Measurements from ENCODE around the gene ATP6V1G2. TPM values are rescaled to one million over a fixed set of nuclear protein-coding genes. Genes with fewer than 3 reads are reported as not detected.

ATP6V1G2 gene
- total and polyA plus RNA-seq, 8 donors: 0.16 to 2.1 (median 0.50) TPM

Other genes starting within 250 kb of the ATP6V1G2 start
Only the 30 nearest of the 31 such genes appear.
- 1,000 to 10,000 TPM in 1 of 6 donors, 100 to 1,000 TPM in 5; 141 to 1,089 (median 229) TPM for gene HLA-B, start 189.4 kb downstream of the ATP6V1G2 start, total RNA-seq
- gene HLA-B, start 189.4 kb downstream of the ATP6V1G2 start, polyA plus RNA-seq: 100 to 1,000 TPM; 269 to 373 TPM
- gene MICA, start 143.0 kb downstream of the ATP6V1G2 start, total RNA-seq: 10 to 100 TPM in 1 of 6 donors, 1 to 10 TPM in 5; 4.8 to 15.8 (median 5.7) TPM
- gene MICA, start 143.0 kb downstream of the ATP6V1G2 start, polyA plus RNA-seq: 10 to 100 TPM; 13.6 to 22.6 TPM
- gene MICB, start 48.5 kb downstream of the ATP6V1G2 start, total RNA-seq: 1 to 10 TPM in 2 of 6 donors, under 1 TPM in 4; 0.24 to 1.7 (median 0.51) TPM
- under 1 TPM; 0.23 to 0.76 TPM for gene MICB, start 48.5 kb downstream of the ATP6V1G2 start, polyA plus RNA-seq
- not detected for gene MCCD1, start 17.6 kb downstream of the ATP6V1G2 start, total RNA-seq
- gene MCCD1, start 17.6 kb downstream of the ATP6V1G2 start, polyA plus RNA-seq: not detected
- gene DDX39B, start 4.6 kb downstream of the ATP6V1G2 start, total RNA-seq: 100 to 1,000 TPM; 134 to 233 (median 153) TPM
- gene DDX39B, start 4.6 kb downstream of the ATP6V1G2 start, polyA plus RNA-seq: 100 to 1,000 TPM; 423 to 669 TPM
- 10 to 100 TPM; 12.1 to 25.3 (median 20.8) TPM for gene NFKBIL1, start 1.0 kb upstream of the ATP6V1G2 start, total RNA-seq
- gene NFKBIL1, start 1.0 kb upstream of the ATP6V1G2 start, polyA plus RNA-seq: 10 to 100 TPM; 26.5 to 46.0 TPM
- gene LTA, start 25.7 kb upstream of the ATP6V1G2 start, total RNA-seq: 1 to 10 TPM in 1 of 6 donors, under 1 TPM in 1, not detected in 4; 0.12 to 1.3 TPM
- under 1 TPM; 0.05 to 0.15 TPM for gene LTA, start 25.7 kb upstream of the ATP6V1G2 start, polyA plus RNA-seq
- gene TNF, start 29.0 kb upstream of the ATP6V1G2 start, total RNA-seq: under 1 TPM in 5 of 6 donors, not detected in 1; 0.29 to 0.87 (median 0.58) TPM
- under 1 TPM; 0.11 to 0.42 TPM for gene TNF, start 29.0 kb upstream of the ATP6V1G2 start, polyA plus RNA-seq
- gene LTB, start 35.8 kb upstream of the ATP6V1G2 start, total RNA-seq: 10 to 100 TPM in 1 of 6 donors, 1 to 10 TPM in 3, under 1 TPM in 2; 0.71 to 19.4 (median 1.9) TPM
- 1 to 10 TPM; 1.4 to 7.3 TPM for gene LTB, start 35.8 kb upstream of the ATP6V1G2 start, polyA plus RNA-seq
- 10 to 100 TPM in 2 of 6 donors, 1 to 10 TPM in 2, under 1 TPM in 2; 0.56 to 12.9 (median 2.6) TPM for gene LST1, start 39.7 kb upstream of the ATP6V1G2 start, total RNA-seq
- gene LST1, start 39.7 kb upstream of the ATP6V1G2 start, polyA plus RNA-seq: 1 to 10 TPM; 6.0 to 6.2 TPM
- gene NCR3, start 46.4 kb upstream of the ATP6V1G2 start, total RNA-seq: under 1 TPM in 1 of 6 donors, not detected in 5; 0.28 TPM
- not detected for gene NCR3, start 46.4 kb upstream of the ATP6V1G2 start, polyA plus RNA-seq
- 10 to 100 TPM in 2 of 6 donors, 1 to 10 TPM in 4; 1.1 to 18.6 (median 5.3) TPM for gene AIF1, start 68.6 kb upstream of the ATP6V1G2 start, total RNA-seq
- 10 to 100 TPM; 16.2 to 16.4 TPM for gene AIF1, start 68.6 kb upstream of the ATP6V1G2 start, polyA plus RNA-seq
- gene PRRC2A, start 74.1 kb upstream of the ATP6V1G2 start, total RNA-seq: 10 to 100 TPM; 45.3 to 97.6 (median 73.5) TPM
- gene PRRC2A, start 74.1 kb upstream of the ATP6V1G2 start, polyA plus RNA-seq: 100 to 1,000 TPM; 138 to 144 TPM
- 100 to 1,000 TPM in 4 of 6 donors, 10 to 100 TPM in 2; 93.3 to 160 (median 113) TPM for gene BAG6, start 106.1 kb upstream of the ATP6V1G2 start, total RNA-seq
- gene BAG6, start 106.1 kb upstream of the ATP6V1G2 start, polyA plus RNA-seq: 100 to 1,000 TPM; 283 to 292 TPM
- gene APOM, start 109.3 kb upstream of the ATP6V1G2 start, total RNA-seq: 1 to 10 TPM in 3 of 6 donors, under 1 TPM in 3; 0.62 to 2.6 (median 0.98) TPM
- gene APOM, start 109.3 kb upstream of the ATP6V1G2 start, polyA plus RNA-seq: 1 to 10 TPM; 3.4 to 5.0 TPM
- 10 to 100 TPM in 1 of 6 donors, 1 to 10 TPM in 5; 6.9 to 12.0 (median 9.0) TPM for gene C6orf47, start 114.2 kb upstream of the ATP6V1G2 start, total RNA-seq
- gene C6orf47, start 114.2 kb upstream of the ATP6V1G2 start, polyA plus RNA-seq: 10 to 100 TPM; 10.8 to 11.2 TPM
- gene GPANK1, start 118.4 kb upstream of the ATP6V1G2 start, total RNA-seq: 1 to 10 TPM; 5.5 to 9.5 (median 6.1) TPM
- 10 to 100 TPM; 11.2 to 11.6 TPM for gene GPANK1, start 118.4 kb upstream of the ATP6V1G2 start, polyA plus RNA-seq
- 10 to 100 TPM; 48.1 to 65.9 (median 57.8) TPM for gene CSNK2B, start 119.5 kb upstream of the ATP6V1G2 start, total RNA-seq
- gene CSNK2B, start 119.5 kb upstream of the ATP6V1G2 start, polyA plus RNA-seq: 100 to 1,000 TPM in 1 of 2 donors, 10 to 100 TPM in 1; 86.8 to 116 TPM
- 1 to 10 TPM; 3.0 to 8.2 (median 4.0) TPM for gene LY6G5B, start 123.4 kb upstream of the ATP6V1G2 start, total RNA-seq
- gene LY6G5B, start 123.4 kb upstream of the ATP6V1G2 start, polyA plus RNA-seq: 10 to 100 TPM in 1 of 2 donors, 1 to 10 TPM in 1; 9.2 to 11.4 TPM
- 1 to 10 TPM; 1.6 to 2.9 (median 2.3) TPM for gene LY6G5C, start 134.5 kb upstream of the ATP6V1G2 start, total RNA-seq
- 1 to 10 TPM; 2.4 to 2.5 TPM for gene LY6G5C, start 134.5 kb upstream of the ATP6V1G2 start, polyA plus RNA-seq
- 10 to 100 TPM; 14.9 to 34.2 (median 19.7) TPM for gene ABHD16A, start 156.7 kb upstream of the ATP6V1G2 start, total RNA-seq
- gene ABHD16A, start 156.7 kb upstream of the ATP6V1G2 start, polyA plus RNA-seq: 10 to 100 TPM; 31.9 to 61.5 TPM
- gene LY6G6F, start 160.3 kb upstream of the ATP6V1G2 start, total RNA-seq: not detected
- gene LY6G6F, start 160.3 kb upstream of the ATP6V1G2 start, polyA plus RNA-seq: not detected
- not detected for gene LY6G6D, start 168.7 kb upstream of the ATP6V1G2 start, total RNA-seq
- not detected for gene LY6G6D, start 168.7 kb upstream of the ATP6V1G2 start, polyA plus RNA-seq
- not detected for gene LY6G6C, start 175.1 kb upstream of the ATP6V1G2 start, total RNA-seq
- gene LY6G6C, start 175.1 kb upstream of the ATP6V1G2 start, polyA plus RNA-seq: not detected
- gene MPIG6B, start 176.8 kb upstream of the ATP6V1G2 start, total RNA-seq: under 1 TPM in 1 of 6 donors, not detected in 5; 0.06 TPM
- under 1 TPM in 1 of 2 donors, not detected in 1; 0.05 TPM for gene MPIG6B, start 176.8 kb upstream of the ATP6V1G2 start, polyA plus RNA-seq
- 10 to 100 TPM in 4 of 6 donors, 1 to 10 TPM in 2; 6.5 to 32.8 (median 13.0) TPM for gene DDAH2, start 182.7 kb upstream of the ATP6V1G2 start, total RNA-seq
- 10 to 100 TPM; 58.2 to 68.8 TPM for gene DDAH2, start 182.7 kb upstream of the ATP6V1G2 start, polyA plus RNA-seq
- 100 to 1,000 TPM in 2 of 6 donors, 10 to 100 TPM in 4; 61.0 to 150 (median 80.8) TPM for gene CLIC1, start 189.9 kb upstream of the ATP6V1G2 start, total RNA-seq
- gene CLIC1, start 189.9 kb upstream of the ATP6V1G2 start, polyA plus RNA-seq: 100 to 1,000 TPM in 1 of 2 donors, 10 to 100 TPM in 1; 91.8 to 154 TPM
- gene MSH5, start 193.4 kb upstream of the ATP6V1G2 start, total RNA-seq: 1 to 10 TPM; 2.2 to 7.6 (median 5.3) TPM
- gene MSH5, start 193.4 kb upstream of the ATP6V1G2 start, polyA plus RNA-seq: 10 to 100 TPM; 11.3 to 17.4 TPM
- 1 to 10 TPM in 1 of 6 donors, under 1 TPM in 4, not detected in 1; 0.51 to 1.9 (median 0.64) TPM for gene SAPCD1, start 216.0 kb upstream of the ATP6V1G2 start, total RNA-seq
- gene SAPCD1, start 216.0 kb upstream of the ATP6V1G2 start, polyA plus RNA-seq: 10 to 100 TPM in 1 of 2 donors, 1 to 10 TPM in 1; 4.8 to 11.1 TPM
- gene VWA7, start 230.7 kb upstream of the ATP6V1G2 start, total RNA-seq: 1 to 10 TPM; 2.9 to 5.0 (median 4.3) TPM
- gene VWA7, start 230.7 kb upstream of the ATP6V1G2 start, polyA plus RNA-seq: 10 to 100 TPM in 1 of 2 donors, 1 to 10 TPM in 1; 5.6 to 11.9 TPM

Measured in pancreas (tissue), 8 donors.